ENCODE results near the gene GARIN5B.

GARIN5B gene

DNA sequence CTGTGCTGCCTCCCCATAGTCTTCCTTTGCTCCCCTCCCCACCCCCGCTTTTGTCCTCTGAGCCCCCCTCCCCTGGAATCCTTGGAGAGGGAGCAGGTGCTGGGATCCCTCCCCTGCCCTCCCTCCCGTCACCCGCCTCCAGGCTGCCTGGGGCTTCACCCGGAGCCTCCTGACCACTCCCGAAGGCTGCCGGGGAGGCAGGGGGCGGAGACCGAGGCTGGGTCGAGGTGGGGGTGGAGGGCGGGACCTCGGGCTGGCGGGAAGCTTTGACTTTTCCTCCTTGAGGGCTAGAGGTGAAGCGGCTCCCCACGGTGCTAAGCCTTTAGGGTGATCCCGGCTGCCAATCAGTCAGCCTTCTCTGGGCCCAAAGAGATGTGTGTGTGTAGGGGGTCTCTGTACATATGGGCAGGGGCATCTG is 21.9 kb downstream of the GARIN5B start:
- TF ChIP-seq ZNF70 (CRISPR knock-in tag; IDR thresholded peaks at IDR 0.05) (no peak), TOX (CRISPR knock-in tag; IDR thresholded peaks at IDR 0.05; ENCODE audit: borderline replicate concordance) (no peak), OSR1 (CRISPR knock-in tag; IDR thresholded peaks at IDR 0.05) (no peak), ARNTL (CRISPR knock-in tag; IDR thresholded peaks at IDR 0.05; ENCODE audit: borderline replicate concordance, low read depth) (no peak), RARB (CRISPR knock-in tag; IDR thresholded peaks at IDR 0.05) (no peak)
- TF ChIP-seq, protein P1, sequence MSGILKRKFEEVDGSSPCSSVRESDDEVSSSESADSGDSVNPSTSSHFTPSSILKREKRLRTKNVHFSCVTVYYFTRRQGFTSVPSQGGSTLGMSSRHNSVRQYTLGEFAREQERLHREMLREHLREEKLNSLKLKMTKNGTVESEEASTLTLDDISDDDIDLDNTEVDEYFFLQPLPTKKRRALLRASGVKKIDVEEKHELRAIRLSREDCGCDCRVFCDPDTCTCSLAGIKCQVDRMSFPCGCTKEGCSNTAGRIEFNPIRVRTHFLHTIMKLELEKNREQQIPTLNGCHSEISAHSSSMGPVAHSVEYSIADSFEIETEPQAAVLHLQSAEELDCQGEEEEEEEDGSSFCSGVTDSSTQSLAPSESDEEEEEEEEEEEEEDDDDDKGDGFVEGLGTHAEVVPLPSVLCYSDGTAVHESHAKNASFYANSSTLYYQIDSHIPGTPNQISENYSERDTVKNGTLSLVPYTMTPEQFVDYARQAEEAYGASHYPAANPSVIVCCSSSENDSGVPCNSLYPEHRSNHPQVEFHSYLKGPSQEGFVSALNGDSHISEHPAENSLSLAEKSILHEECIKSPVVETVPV (CRISPR knock-in tag; IDR thresholded peaks at IDR 0.05), result no peak
- TF ChIP-seq, protein P2, sequence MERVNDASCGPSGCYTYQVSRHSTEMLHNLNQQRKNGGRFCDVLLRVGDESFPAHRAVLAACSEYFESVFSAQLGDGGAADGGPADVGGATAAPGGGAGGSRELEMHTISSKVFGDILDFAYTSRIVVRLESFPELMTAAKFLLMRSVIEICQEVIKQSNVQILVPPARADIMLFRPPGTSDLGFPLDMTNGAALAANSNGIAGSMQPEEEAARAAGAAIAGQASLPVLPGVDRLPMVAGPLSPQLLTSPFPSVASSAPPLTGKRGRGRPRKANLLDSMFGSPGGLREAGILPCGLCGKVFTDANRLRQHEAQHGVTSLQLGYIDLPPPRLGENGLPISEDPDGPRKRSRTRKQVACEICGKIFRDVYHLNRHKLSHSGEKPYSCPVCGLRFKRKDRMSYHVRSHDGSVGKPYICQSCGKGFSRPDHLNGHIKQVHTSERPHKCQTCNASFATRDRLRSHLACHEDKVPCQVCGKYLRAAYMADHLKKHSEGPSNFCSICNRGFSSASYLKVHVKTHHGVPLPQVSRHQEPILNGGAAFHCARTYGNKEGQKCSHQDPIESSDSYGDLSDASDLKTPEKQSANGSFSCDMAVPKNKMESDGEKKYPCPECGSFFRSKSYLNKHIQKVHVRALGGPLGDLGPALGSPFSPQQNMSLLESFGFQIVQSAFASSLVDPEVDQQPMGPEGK (CRISPR knock-in tag; IDR thresholded peaks at IDR 0.05; ENCODE audit: borderline replicate concordance), result no peak
- ATAC-seq, result peak; percentile 23

DNA sequence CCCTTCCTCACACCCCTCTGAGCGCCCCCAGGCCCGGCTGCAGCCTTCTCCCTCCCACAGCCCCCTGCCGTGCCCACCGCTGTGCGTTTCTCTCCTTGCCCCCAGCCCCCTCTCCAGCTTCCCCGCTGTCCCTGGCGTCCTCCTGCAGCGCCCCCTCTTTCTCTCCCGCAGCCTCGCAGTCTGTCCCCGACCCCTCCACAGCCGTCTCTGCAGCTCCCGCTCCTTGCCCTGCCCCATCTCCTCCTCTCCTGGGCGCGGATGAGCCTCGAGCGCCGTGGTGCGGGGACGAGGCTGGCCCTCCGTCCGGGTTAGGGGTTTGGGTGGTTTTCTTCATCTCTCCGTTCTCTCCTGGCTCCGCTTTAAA is 22.3 kb downstream of the GARIN5B start:
- no peak for ATAC-seq

More for the DNA sequence above, 22.3 kb downstream of the GARIN5B start:
- TF ChIP-seq, protein P3, sequence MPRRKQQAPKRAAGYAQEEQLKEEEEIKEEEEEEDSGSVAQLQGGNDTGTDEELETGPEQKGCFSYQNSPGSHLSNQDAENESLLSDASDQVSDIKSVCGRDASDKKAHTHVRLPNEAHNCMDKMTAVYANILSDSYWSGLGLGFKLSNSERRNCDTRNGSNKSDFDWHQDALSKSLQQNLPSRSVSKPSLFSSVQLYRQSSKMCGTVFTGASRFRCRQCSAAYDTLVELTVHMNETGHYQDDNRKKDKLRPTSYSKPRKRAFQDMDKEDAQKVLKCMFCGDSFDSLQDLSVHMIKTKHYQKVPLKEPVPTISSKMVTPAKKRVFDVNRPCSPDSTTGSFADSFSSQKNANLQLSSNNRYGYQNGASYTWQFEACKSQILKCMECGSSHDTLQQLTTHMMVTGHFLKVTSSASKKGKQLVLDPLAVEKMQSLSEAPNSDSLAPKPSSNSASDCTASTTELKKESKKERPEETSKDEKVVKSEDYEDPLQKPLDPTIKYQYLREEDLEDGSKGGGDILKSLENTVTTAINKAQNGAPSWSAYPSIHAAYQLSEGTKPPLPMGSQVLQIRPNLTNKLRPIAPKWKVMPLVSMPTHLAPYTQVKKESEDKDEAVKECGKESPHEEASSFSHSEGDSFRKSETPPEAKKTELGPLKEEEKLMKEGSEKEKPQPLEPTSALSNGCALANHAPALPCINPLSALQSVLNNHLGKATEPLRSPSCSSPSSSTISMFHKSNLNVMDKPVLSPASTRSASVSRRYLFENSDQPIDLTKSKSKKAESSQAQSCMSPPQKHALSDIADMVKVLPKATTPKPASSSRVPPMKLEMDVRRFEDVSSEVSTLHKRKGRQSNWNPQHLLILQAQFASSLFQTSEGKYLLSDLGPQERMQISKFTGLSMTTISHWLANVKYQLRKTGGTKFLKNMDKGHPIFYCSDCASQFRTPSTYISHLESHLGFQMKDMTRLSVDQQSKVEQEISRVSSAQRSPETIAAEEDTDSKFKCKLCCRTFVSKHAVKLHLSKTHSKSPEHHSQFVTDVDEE (CRISPR knock-in tag; IDR thresholded peaks at IDR 0.05), result no peak
- TF ChIP-seq, protein P4, sequence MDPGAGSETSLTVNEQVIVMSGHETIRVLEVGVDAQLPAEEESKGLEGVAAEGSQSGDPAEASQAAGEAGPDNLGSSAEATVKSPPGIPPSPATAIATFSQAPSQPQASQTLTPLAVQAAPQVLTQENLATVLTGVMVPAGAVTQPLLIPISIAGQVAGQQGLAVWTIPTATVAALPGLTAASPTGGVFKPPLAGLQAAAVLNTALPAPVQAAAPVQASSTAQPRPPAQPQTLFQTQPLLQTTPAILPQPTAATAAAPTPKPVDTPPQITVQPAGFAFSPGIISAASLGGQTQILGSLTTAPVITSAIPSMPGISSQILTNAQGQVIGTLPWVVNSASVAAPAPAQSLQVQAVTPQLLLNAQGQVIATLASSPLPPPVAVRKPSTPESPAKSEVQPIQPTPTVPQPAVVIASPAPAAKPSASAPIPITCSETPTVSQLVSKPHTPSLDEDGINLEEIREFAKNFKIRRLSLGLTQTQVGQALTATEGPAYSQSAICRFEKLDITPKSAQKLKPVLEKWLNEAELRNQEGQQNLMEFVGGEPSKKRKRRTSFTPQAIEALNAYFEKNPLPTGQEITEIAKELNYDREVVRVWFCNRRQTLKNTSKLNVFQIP (CRISPR knock-in tag; IDR thresholded peaks at IDR 0.05; ENCODE audit: borderline replicate concordance, low read depth), result no peak
- no peak for TF ChIP-seq TOX (CRISPR knock-in tag; IDR thresholded peaks at IDR 0.05; ENCODE audit: borderline replicate concordance)
- TF ChIP-seq, protein P1 (CRISPR knock-in tag; IDR thresholded peaks at IDR 0.05), result no peak
- TF ChIP-seq BACH2 (CRISPR knock-in tag; IDR thresholded peaks at IDR 0.05; ENCODE audit: borderline replicate concordance), result no peak
- TF ChIP-seq ESRRG (CRISPR knock-in tag; IDR thresholded peaks at IDR 0.05), result no peak
- TF ChIP-seq ZC3H10 (CRISPR knock-in tag; IDR thresholded peaks at IDR 0.05), result no peak
- no peak for TF ChIP-seq ZFP30 (CRISPR knock-in tag; IDR thresholded peaks at IDR 0.05)
- TF ChIP-seq, protein P5, sequence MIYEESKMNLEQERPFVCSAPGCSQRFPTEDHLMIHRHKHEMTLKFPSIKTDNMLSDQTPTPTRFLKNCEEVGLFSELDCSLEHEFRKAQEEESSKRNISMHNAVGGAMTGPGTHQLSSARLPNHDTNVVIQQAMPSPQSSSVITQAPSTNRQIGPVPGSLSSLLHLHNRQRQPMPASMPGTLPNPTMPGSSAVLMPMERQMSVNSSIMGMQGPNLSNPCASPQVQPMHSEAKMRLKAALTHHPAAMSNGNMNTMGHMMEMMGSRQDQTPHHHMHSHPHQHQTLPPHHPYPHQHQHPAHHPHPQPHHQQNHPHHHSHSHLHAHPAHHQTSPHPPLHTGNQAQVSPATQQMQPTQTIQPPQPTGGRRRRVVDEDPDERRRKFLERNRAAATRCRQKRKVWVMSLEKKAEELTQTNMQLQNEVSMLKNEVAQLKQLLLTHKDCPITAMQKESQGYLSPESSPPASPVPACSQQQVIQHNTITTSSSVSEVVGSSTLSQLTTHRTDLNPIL (CRISPR knock-in tag; IDR thresholded peaks at IDR 0.05; ENCODE audit: low read depth), result no peak
- TF ChIP-seq PPARA (CRISPR knock-in tag; IDR thresholded peaks at IDR 0.05; ENCODE audit: borderline replicate concordance), result no peak
- TF ChIP-seq ZNF565 (CRISPR knock-in tag; conservative IDR thresholded peaks at IDR 0.05; ENCODE audit: low read depth), result no peak
- TF ChIP-seq GLIS3 (CRISPR knock-in tag; IDR thresholded peaks at IDR 0.05), result no peak
- TF ChIP-seq ARNTL (CRISPR knock-in tag; IDR thresholded peaks at IDR 0.05; ENCODE audit: borderline replicate concordance, low read depth), result no peak
- TF ChIP-seq ZFP3 (CRISPR knock-in tag; IDR thresholded peaks at IDR 0.05), result no peak
- no peak for TF ChIP-seq RARB (CRISPR knock-in tag; IDR thresholded peaks at IDR 0.05)
- no peak for TF ChIP-seq SNAI2 (CRISPR knock-in tag; IDR thresholded peaks at IDR 0.05)
- no peak for TF ChIP-seq TCF4 (CRISPR knock-in tag; IDR thresholded peaks at IDR 0.05; ENCODE audit: borderline replicate concordance)
- no peak for TF ChIP-seq ZNF8 (CRISPR knock-in tag; IDR thresholded peaks at IDR 0.05)
